Astrocyte (in vitro differentiated cells and primary cell): ENCODE measurements around the gene TNFAIP1. TPM values are rescaled to one million over a fixed set of nuclear protein-coding genes. Genes with fewer than 3 reads are reported as not detected.

ENCODE experiments used
- DNase-seq: peaks from one replicate; pipeline ENCODE4 v3.0.0-alpha.2; 2010; ENCODE audit warnings: low read depth
- FAIRE-seq: peaks from 2 replicates; lab custom pipeline; 2011; peaks lifted over from hg19 to GRCh38; lab: Jason Lieb, UNC
- H2AFZ ChIP-seq: 2 replicates; pipeline ENCODE4 v1.6.0; 2012; ENCODE audit warnings: low read depth, low read length, inconsistent platforms
- H3K27ac ChIP-seq: 2 replicates; pipeline ENCODE4 v1.5.1; 2011; ENCODE audit warnings: low read depth, low read length, inconsistent platforms
- H3K27me3 ChIP-seq: 2 replicates; pipeline ENCODE4 v1.6.0; 2011; ENCODE audit warnings: low read length, inconsistent platforms; ENCODE audit not compliant: insufficient read depth
- H3K36me3 ChIP-seq: 2 replicates; pipeline ENCODE4 v1.5.1; 2011; ENCODE audit warnings: low read length, inconsistent platforms; ENCODE audit not compliant: insufficient read depth
- H3K4me1 ChIP-seq: 2 replicates; pipeline ENCODE4 v1.5.1; 2011; ENCODE audit warnings: low read length, inconsistent platforms; ENCODE audit not compliant: insufficient read depth
- H3K4me2 ChIP-seq: 2 replicates; pipeline ENCODE4 v1.6.0; 2012; ENCODE audit warnings: low read length, inconsistent platforms
- H3K4me3 ChIP-seq: 2 replicates; pipeline ENCODE4 v1.5.1; 2011; ENCODE audit warnings: low read depth, mild to moderate bottlenecking, low read length, inconsistent platforms; ENCODE audit not compliant: insufficient read depth
- H3K79me2 ChIP-seq: 2 replicates; pipeline ENCODE4 v1.6.0; 2012; ENCODE audit warnings: mild to moderate bottlenecking, low read length, inconsistent platforms; ENCODE audit not compliant: insufficient read depth
- H3K9ac ChIP-seq: 2 replicates; pipeline ENCODE4 v1.6.0; 2012; ENCODE audit warnings: mild to moderate bottlenecking, low read length, inconsistent platforms
- H3K9me3 ChIP-seq: 2 replicates; pipeline ENCODE4 v1.5.1; 2012; ENCODE audit warnings: low read depth, mild to moderate bottlenecking, low read length, inconsistent platforms; ENCODE audit not compliant: insufficient read depth
- H4K20me1 ChIP-seq: 2 replicates; pipeline ENCODE4 v1.6.0; 2012; ENCODE audit warnings: low read length, inconsistent platforms; ENCODE audit not compliant: insufficient read depth
- H3K27ac Mint-ChIP-seq: one replicate; pipeline ENCODE4 v1.8.0; 2021; ENCODE audit warnings: mild to moderate bottlenecking, mixed read lengths; ENCODE audit not compliant: unreplicated experiment
- H3K27me3 Mint-ChIP-seq: one replicate; pipeline ENCODE4 v1.8.0; 2021; ENCODE audit warnings: low read depth, mixed read lengths; ENCODE audit not compliant: unreplicated experiment
- H3K36me3 Mint-ChIP-seq: one replicate; pipeline ENCODE4 v1.8.0; 2021; ENCODE audit warnings: low read depth, mixed read lengths; ENCODE audit not compliant: unreplicated experiment
- H3K4me1 Mint-ChIP-seq: one replicate; pipeline ENCODE4 v1.8.0; 2021; ENCODE audit warnings: low read depth, mixed read lengths; ENCODE audit not compliant: unreplicated experiment
- H3K4me3 Mint-ChIP-seq: one replicate; pipeline ENCODE4 v1.8.0; 2021; ENCODE audit warnings: mild to moderate bottlenecking, moderate library complexity, mixed read lengths; ENCODE audit not compliant: unreplicated experiment
- H3K9me3 Mint-ChIP-seq: one replicate; pipeline ENCODE4 v1.8.0; 2021; ENCODE audit warnings: mild to moderate bottlenecking, mixed read lengths; ENCODE audit not compliant: unreplicated experiment
- CTCF ChIP-seq: IDR thresholded peaks from 2 replicates; pipeline ENCODE4 v1.5.1; 2011; ENCODE audit warnings: low read depth, mild to moderate bottlenecking, inconsistent platforms, low read length, moderate library complexity; ENCODE audit not compliant: insufficient read depth
- EZH2 ChIP-seq: IDR thresholded peaks from 2 replicates; pipeline ENCODE4 v1.6.1; 2012; ENCODE audit warnings: mild to moderate bottlenecking, low read length, inconsistent platforms; ENCODE audit not compliant: insufficient read depth
- total RNA-seq: library from RNA; stranded (reverse); gene quantifications from 2 replicates; pipeline ENCODE4 v1.2.1, GENCODE V29; 2021

TNFAIP1 gene
- total RNA-seq, 1 donor from 2014 or later = 100 TPM

GRCh38 chr17:28318759-28319597 is 16.6 kb upstream of the TNFAIP1 start, which contains the start of gene TMEM97:
Gene TMEM97, plus strand, starts transcription at chr17:28319200. Its CDS starts 40 bp downstream, at chr17:28319240.
- Mint-ChIP-seq H3K4me3 (peak within 1 kb of the TSS; percentile 94), H3K27ac (peak within 1 kb of the TSS; percentile 64), H3K4me1 (peaks cover 6% of the 10 kb centered on the region), H3K36me3 (no peaks in the 10 kb centered on the region), H3K27me3 (peaks cover 19% of the 10 kb centered on the region), H3K9me3 (no peaks in the 10 kb centered on the region)
- peak within 1 kb of the TSS; percentile 89 for H3K4me2 ChIP-seq
- no peaks in the 10 kb centered on the region for H3K36me3 ChIP-seq
- peak; percentile 95 for DNase-seq
- H3K4me1 ChIP-seq = peaks cover 17% of the 10 kb centered on the region
- peak within 1 kb of the TSS; percentile 78 for H3K4me3 ChIP-seq
- TF ChIP-seq CTCF (no peak), EZH2 (no peak)
- H3K79me2 ChIP-seq = peaks cover 34% of the 10 kb centered on the region
- peak within 1 kb of the TSS; percentile 89 for H2AFZ ChIP-seq
- H3K9ac ChIP-seq = peak within 1 kb of the TSS; percentile 81
- H3K9me3 ChIP-seq = no peaks in the 10 kb centered on the region
- FAIRE-seq = no peak
- peak within 1 kb of the TSS; percentile 65 for H3K27ac ChIP-seq
- H3K27me3 ChIP-seq = peaks cover under 1% of the 10 kb centered on the region
- no peaks in the 10 kb centered on the region for H4K20me1 ChIP-seq

- Histone ChIP-seq H3K4me3 (peak overlapping the region; percentile 78), H3K4me1 (peaks cover 17% of the 10 kb centered on the region), H3K36me3 (no peaks in the 10 kb centered on the region), H3K9me3 (no peaks in the 10 kb centered on the region), H3K4me2 (peak overlapping the region; percentile 89), H3K27ac (peak overlapping the region; percentile 65), H3K79me2 (peaks cover 34% of the 10 kb centered on the region), H3K27me3 (no peaks in the 10 kb centered on the region), H3K9ac (peak overlapping the region; percentile 81), H4K20me1 (no peaks in the 10 kb centered on the region), H2AFZ (peak overlapping the region; percentile 89)
- FAIRE-seq (no peak), DNase-seq (no peak)
- peaks cover 6% of the 10 kb centered on the region for H3K4me1 Mint-ChIP-seq
- H3K4me3 Mint-ChIP-seq = peak overlapping the region; percentile 94
- TF ChIP-seq EZH2 (no peak), CTCF (no peak)
- peaks cover 19% of the 10 kb centered on the region for H3K27me3 Mint-ChIP-seq
- peak overlapping the region; percentile 9 for H3K27ac Mint-ChIP-seq
- no peaks in the 10 kb centered on the region for H3K9me3 Mint-ChIP-seq
- H3K36me3 Mint-ChIP-seq = no peaks in the 10 kb centered on the region
Measured at GRCh38 chr17:28319598-28319935, 16.0 kb upstream of the TNFAIP1 start.
